Fibroblast of lung (primary cell): ENCODE measurements around the gene SUMF1. TPM values are rescaled to one million over a fixed set of nuclear protein-coding genes. Genes with fewer than 3 reads are reported as not detected.

Experiments used
- DNase-seq, 2 donors: peaks; one replicate each; pipeline versions ENCODE4 v3.0.0 to v3.0.0-alpha.2; 2010; ENCODE audit warnings: low read depth in 2 of 2
- H2AFZ ChIP-seq: 2 replicates; pipeline ENCODE4 v1.5.1; 2012; ENCODE audit warnings: low read length, control low read depth, inconsistent platforms
- H3K27ac ChIP-seq: 2 replicates; pipeline ENCODE4 v1.5.1; 2011; ENCODE audit warnings: low read length, control low read depth; ENCODE audit not compliant: insufficient read depth
- H3K27me3 ChIP-seq: 2 replicates; pipeline ENCODE4 v1.5.1; 2011; ENCODE audit warnings: mild to moderate bottlenecking, low read length; ENCODE audit not compliant: control insufficient read depth, insufficient read depth
- H3K36me3 ChIP-seq: 2 replicates; pipeline ENCODE4 v1.5.1; 2011; ENCODE audit warnings: low read length; ENCODE audit not compliant: control insufficient read depth, insufficient read depth
- H3K4me1 ChIP-seq: 2 replicates; pipeline ENCODE4 v1.5.1; 2011; ENCODE audit warnings: low read length; ENCODE audit not compliant: control insufficient read depth, insufficient read depth; ENCODE audit errors: extremely low read depth
- H3K4me2 ChIP-seq: 2 replicates; pipeline ENCODE4 v1.5.1; 2011; ENCODE audit warnings: low read length, control low read depth; ENCODE audit not compliant: insufficient read depth; ENCODE audit errors: extremely low read depth
- H3K4me3 ChIP-seq, 4 experiments: fragments of 200-600 bp in 1 of 4; sonication (generic) in 1 of 4; replicated peaks in 1 of 4; 2 replicates each; pipeline ENCODE4 v1.5.1; 2011 to 2016; ENCODE audit warnings: low read length in 4 of 4, low read depth in 3 of 4, mild to moderate bottlenecking in 3 of 4, control low read depth in 2 of 4, inconsistent platforms in 1 of 4, mixed read lengths in 1 of 4; ENCODE audit not compliant: insufficient read depth in 1 of 4; ENCODE audit errors: control extremely low read depth in 1 of 4
- H3K79me2 ChIP-seq: 2 replicates; pipeline ENCODE4 v1.5.1; 2012; ENCODE audit warnings: mild to moderate bottlenecking, low read length, inconsistent platforms; ENCODE audit not compliant: control insufficient read depth, insufficient read depth
- H3K9ac ChIP-seq: 2 replicates; pipeline ENCODE4 v1.5.1; 2011; ENCODE audit warnings: mild to moderate bottlenecking, low read length, control low read depth; ENCODE audit not compliant: insufficient read depth
- H3K9me3 ChIP-seq: 2 replicates; pipeline ENCODE4 v1.5.1; 2012; ENCODE audit warnings: low read depth, low read length; ENCODE audit not compliant: control insufficient read depth, insufficient read depth
- H4K20me1 ChIP-seq: 2 replicates; pipeline ENCODE4 v1.5.1; 2011; ENCODE audit warnings: low read length; ENCODE audit not compliant: control insufficient read depth, insufficient read depth; ENCODE audit errors: extremely low read depth
- EZH2 ChIP-seq: IDR thresholded peaks from 2 replicates; pipeline ENCODE4 v1.5.1; 2012; ENCODE audit warnings: low read length, control low read depth, mild to moderate bottlenecking; ENCODE audit errors: missing control alignments
- polyA plus RNA-seq, 2 donors: library from polyadenylated mRNA; depleted of rRNA in 1 of 2; stranded (reverse) in 1 of 2; unstranded in 1 of 2; fragments of >200 nt; gene quantifications; 2 replicates each; pipeline ENCODE4 v1.2.1, GENCODE V29; 2011 to 2012; ENCODE audit warnings: missing spikeins in 1 of 2
- total RNA-seq: library from RNA; depleted of rRNA; stranded (reverse); fragments of >200 nt; gene quantifications from 2 replicates; pipeline ENCODE4 v1.2.1, GENCODE V29; 2014
- TF ChIP-seq, protein P1 (sequence below), 2 donors: IDR thresholded peaks in 1 of 2; conservative IDR thresholded peaks in 1 of 2; 1 replicate in 1 of 2; 2 replicates in 1 of 2; pipeline ENCODE4 v1.5.1; 2011 to 2012; ENCODE audit warnings: low read length in 2 of 2, control low read depth in 1 of 2, inconsistent platforms in 1 of 2, low read depth in 1 of 2, mild to moderate bottlenecking in 1 of 2

Gene SUMF1
- total and polyA plus RNA-seq, 2 donors (not counting 1 experiment from before 2014, with no cell fraction given) = 50.0 to 64.6 TPM

- Histone ChIP-seq H3K27me3 (no peaks in the 10 kb centered on the region), H3K27ac (peak overlapping the region; percentile 77), H3K4me3 (no peak overlapping the region), H3K36me3 (no peaks in the 10 kb centered on the region), H4K20me1 (no peaks in the 10 kb centered on the region), H3K9me3 (no peaks in the 10 kb centered on the region), H3K79me2 (no peaks in the 10 kb centered on the region), H2AFZ (no peak overlapping the region), H3K4me2 (no peak overlapping the region), H3K4me1 (peaks cover 14% of the 10 kb centered on the region), H3K9ac (no peak overlapping the region)
- peak in 1 of 2 donors; percentile 10 for DNase-seq
- TF ChIP-seq, protein P1, sequence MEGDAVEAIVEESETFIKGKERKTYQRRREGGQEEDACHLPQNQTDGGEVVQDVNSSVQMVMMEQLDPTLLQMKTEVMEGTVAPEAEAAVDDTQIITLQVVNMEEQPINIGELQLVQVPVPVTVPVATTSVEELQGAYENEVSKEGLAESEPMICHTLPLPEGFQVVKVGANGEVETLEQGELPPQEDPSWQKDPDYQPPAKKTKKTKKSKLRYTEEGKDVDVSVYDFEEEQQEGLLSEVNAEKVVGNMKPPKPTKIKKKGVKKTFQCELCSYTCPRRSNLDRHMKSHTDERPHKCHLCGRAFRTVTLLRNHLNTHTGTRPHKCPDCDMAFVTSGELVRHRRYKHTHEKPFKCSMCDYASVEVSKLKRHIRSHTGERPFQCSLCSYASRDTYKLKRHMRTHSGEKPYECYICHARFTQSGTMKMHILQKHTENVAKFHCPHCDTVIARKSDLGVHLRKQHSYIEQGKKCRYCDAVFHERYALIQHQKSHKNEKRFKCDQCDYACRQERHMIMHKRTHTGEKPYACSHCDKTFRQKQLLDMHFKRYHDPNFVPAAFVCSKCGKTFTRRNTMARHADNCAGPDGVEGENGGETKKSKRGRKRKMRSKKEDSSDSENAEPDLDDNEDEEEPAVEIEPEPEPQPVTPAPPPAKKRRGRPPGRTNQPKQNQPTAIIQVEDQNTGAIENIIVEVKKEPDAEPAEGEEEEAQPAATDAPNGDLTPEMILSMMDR (conservative IDR thresholded peaks at IDR 0.05 in 1 of 2, IDR thresholded peaks at IDR 0.05 in 1 of 2; ENCODE audit: low read depth in 1 of 2, low read length in 2 of 2) = no peak
- no peak for TF ChIP-seq EZH2
Observed at GRCh38 chr3:4425707-4426106, 41.4 kb downstream of the SUMF1 start.

DNA sequence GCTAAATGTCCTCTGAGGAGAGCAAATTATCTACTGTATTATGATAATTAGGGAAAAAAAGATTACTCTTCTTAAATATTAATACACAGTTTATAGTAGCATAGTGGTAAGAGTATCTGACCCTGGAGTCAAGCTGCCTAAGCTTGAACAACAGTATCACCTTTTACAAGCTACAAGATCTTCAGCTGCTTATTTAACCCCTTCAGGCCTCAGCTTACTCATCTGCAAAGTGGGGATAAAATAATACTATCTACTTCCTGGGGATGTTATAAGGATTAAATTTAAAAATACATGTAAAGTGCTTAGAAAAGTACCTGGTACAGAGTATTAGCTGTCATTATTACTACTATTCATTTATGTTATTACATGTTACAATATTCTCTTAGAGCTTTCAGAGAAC is 42.0 kb downstream of the SUMF1 start:
- DNase-seq = no peak
- Histone ChIP-seq H3K4me1 (peaks cover 14% of the 10 kb centered on the region), H3K79me2 (no peaks in the 10 kb centered on the region), H3K36me3 (no peaks in the 10 kb centered on the region), H3K4me2 (no peak overlapping the region), H4K20me1 (no peaks in the 10 kb centered on the region), H3K27me3 (no peaks in the 10 kb centered on the region), H3K9ac (no peak overlapping the region), H3K4me3 (no peak overlapping the region), H2AFZ (no peak overlapping the region), H3K9me3 (no peaks in the 10 kb centered on the region), H3K27ac (no peak overlapping the region)
- TF ChIP-seq, protein P1 (conservative IDR thresholded peaks at IDR 0.05 in 1 of 2, IDR thresholded peaks at IDR 0.05 in 1 of 2; ENCODE audit: low read depth in 1 of 2, low read length in 2 of 2) = no peak

DNA sequence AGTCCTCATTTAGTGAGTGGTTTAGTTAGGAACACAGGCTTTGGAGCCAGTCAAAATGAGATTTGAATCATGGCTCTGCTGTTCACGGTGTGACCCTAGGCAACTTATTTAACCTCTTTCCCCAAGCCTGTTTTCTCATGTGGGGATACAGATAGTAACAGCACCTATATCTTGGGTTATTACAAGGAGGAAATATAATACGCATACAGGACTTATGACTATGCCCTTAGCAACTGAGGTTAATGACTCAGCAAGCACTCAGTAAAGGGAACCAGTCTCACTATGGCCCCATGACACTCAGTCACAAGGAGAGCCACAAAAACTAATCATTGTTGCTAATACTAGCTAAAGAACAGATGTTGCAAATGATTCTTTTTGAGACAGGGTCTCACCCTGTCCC is 45.9 kb downstream of the SUMF1 start:
- Histone ChIP-seq H2AFZ (no peak overlapping the region), H3K4me2 (peak overlapping the region; percentile 19), H3K27ac (peak overlapping the region; percentile 47)

More for the DNA sequence above, 45.9 kb downstream of the SUMF1 start:
- Histone ChIP-seq H3K27me3 (no peaks in the 10 kb centered on the region), H3K9ac (no peak overlapping the region), H3K9me3 (no peaks in the 10 kb centered on the region), H3K4me1 (peaks cover 20% of the 10 kb centered on the region), H3K4me3 (no peak overlapping the region), H3K79me2 (no peaks in the 10 kb centered on the region), H4K20me1 (no peaks in the 10 kb centered on the region), H3K36me3 (no peaks in the 10 kb centered on the region)
- DNase-seq = peak; percentile 58 to 81
- no peak for TF ChIP-seq EZH2
- TF ChIP-seq, protein P1 (conservative IDR thresholded peaks at IDR 0.05 in 1 of 2, IDR thresholded peaks at IDR 0.05 in 1 of 2; ENCODE audit: low read depth in 1 of 2, low read length in 2 of 2) = no peak
